Peyer's patch (tissue), 4 donors: Measurements from ENCODE around the gene PTTG1IP.

Source experiments
- POLR2A ChIP-seq, 2 donors: fragments of 450-650 bp; IDR thresholded peaks; one replicate each; pipeline ENCODE4 v1.5.1; 2017; ENCODE audit warnings: antibody characterized with exemption in 2 of 2, mild to moderate bottlenecking in 2 of 2, moderate library complexity in 2 of 2
- TF ChIP-seq, protein P1 (sequence below), 6 experiments: fragments of 450-650 bp in 4 of 6; fragments of 200-600 bp in 2 of 6; sonication (generic) in 1 of 6; IDR thresholded peaks; one replicate each; pipeline ENCODE4 v1.5.1; 2017 to 2019; ENCODE audit warnings: antibody characterized with exemption in 6 of 6, mild to moderate bottlenecking in 3 of 6, moderate library complexity in 1 of 6

DNA sequence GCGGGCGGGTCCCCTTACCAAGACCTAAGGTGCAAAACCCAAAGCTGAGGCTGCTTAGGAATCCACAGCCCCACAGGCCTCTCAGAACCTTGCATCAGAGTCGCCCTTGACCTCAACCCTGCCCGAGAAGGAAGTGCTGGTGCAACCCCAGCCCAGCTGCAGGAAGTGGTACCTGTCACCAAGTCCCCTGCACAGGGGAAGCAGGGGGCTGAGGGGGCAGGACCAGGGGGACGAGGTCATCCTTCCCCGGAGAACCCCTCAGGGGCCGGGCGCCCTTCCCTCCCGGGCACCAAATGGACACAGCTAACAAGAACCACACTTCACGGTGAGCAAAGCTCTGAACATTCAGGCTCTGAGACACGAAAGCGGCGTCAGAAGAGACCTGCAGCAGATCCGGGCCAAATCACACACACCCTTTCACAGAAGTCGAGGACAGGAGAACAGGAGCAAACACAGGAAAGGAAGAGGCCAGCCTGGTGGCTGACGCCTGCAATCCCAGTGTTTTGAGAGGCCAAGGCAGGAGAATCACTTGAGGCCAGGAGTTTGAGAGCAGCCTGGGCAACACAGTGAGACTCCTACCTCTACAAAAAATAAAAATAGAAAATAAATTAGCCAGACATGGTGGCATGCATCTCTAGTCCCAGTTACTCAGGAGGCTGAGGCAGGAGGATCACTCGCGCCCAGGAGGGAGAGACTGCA is 40.8 kb upstream of the PTTG1IP start:
- no peak for TF ChIP-seq POLR2A (IDR thresholded peaks at IDR 0.05)
- TF ChIP-seq, protein P1, sequence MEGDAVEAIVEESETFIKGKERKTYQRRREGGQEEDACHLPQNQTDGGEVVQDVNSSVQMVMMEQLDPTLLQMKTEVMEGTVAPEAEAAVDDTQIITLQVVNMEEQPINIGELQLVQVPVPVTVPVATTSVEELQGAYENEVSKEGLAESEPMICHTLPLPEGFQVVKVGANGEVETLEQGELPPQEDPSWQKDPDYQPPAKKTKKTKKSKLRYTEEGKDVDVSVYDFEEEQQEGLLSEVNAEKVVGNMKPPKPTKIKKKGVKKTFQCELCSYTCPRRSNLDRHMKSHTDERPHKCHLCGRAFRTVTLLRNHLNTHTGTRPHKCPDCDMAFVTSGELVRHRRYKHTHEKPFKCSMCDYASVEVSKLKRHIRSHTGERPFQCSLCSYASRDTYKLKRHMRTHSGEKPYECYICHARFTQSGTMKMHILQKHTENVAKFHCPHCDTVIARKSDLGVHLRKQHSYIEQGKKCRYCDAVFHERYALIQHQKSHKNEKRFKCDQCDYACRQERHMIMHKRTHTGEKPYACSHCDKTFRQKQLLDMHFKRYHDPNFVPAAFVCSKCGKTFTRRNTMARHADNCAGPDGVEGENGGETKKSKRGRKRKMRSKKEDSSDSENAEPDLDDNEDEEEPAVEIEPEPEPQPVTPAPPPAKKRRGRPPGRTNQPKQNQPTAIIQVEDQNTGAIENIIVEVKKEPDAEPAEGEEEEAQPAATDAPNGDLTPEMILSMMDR (IDR thresholded peaks at IDR 0.05), result no peak
